Epithelial cell of prostate (primary cell): ENCODE data around the gene SPEM3.
A peak's percentile ranks its signal among the peaks of the same experiment; 100 is the strongest.

Source experiments
- DNase-seq: peaks from one replicate; pipeline ENCODE4 v3.0.0-alpha.2; 2011; ENCODE audit warnings: low read depth, low spot score
- H3K27ac ChIP-seq: fragments of 450-650 bp; 2 replicates; pipeline ENCODE4 v1.5.1; 2017; ENCODE audit warnings: mild to moderate bottlenecking

SPEM3 gene

DNA sequence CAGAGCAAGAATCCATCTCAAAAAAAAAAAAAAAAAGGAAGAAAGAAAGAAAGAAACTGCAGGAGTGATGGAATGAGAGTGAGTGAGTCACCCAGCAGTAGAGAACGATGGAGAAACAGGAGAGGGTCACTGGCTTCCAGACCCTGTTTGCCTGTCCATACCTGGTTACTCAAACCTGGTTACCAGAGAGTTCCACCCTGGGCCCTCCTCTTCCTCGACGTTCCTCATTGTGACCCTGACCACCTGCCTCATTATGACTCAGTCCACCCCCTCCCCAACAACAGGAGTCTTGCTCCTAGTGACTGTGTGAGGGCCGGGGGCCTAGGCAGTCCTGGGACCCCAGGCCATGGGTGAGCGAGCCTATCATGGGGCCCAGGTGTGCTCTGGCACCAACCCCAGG lies at the start of gene SPEM3:
Gene SPEM3, plus strand, starts transcription at position 301 of the 400 bp plus-strand sequence. Its CDS starts 46 bp downstream, at position 347.
- no peak within 1 kb of the TSS for H3K27ac ChIP-seq
- DNase-seq: no peak

DNA sequence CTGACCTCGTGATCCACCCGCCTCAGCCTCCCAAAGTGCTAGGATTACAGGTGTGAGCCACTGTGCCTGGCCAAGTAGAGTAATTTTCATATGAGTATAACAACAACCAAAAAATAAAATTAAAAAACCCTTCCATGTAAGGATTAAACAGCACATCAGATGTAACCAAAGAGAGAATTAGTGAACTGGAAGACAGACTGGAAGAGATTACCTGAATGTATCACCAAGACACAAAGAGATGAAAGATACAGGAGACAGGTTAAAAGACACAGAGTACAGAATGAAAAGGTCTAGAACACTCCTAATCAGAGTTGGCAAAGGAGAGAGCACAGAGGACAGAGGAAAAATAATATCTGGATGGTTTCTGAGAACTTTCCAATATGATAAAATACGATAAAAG lies 49.5 kb upstream of the SPEM3 start:
- no peak overlapping the region for H3K27ac ChIP-seq
- no peak for DNase-seq

DNA sequence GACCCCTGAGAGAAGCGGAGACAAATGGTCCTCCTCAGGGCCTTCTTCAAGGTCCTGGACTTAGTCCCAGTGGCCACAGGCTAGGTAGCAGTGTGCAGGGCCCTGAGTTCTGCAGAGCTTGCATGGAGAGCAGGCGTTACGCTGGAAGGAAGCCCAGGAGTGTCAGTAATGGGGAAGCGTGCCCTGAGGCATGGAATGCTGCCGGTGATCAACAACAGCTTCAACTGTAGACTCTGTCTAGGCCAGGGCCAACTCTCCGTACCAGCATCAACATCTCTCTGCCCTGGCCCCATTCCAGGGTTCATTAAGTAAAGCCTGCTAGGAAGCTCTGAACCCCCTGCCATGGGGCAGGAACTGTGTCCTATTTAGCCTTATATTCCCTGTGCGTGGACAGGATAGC lies 48.3 kb upstream of the SPEM3 start:
- no peak for DNase-seq

DNA sequence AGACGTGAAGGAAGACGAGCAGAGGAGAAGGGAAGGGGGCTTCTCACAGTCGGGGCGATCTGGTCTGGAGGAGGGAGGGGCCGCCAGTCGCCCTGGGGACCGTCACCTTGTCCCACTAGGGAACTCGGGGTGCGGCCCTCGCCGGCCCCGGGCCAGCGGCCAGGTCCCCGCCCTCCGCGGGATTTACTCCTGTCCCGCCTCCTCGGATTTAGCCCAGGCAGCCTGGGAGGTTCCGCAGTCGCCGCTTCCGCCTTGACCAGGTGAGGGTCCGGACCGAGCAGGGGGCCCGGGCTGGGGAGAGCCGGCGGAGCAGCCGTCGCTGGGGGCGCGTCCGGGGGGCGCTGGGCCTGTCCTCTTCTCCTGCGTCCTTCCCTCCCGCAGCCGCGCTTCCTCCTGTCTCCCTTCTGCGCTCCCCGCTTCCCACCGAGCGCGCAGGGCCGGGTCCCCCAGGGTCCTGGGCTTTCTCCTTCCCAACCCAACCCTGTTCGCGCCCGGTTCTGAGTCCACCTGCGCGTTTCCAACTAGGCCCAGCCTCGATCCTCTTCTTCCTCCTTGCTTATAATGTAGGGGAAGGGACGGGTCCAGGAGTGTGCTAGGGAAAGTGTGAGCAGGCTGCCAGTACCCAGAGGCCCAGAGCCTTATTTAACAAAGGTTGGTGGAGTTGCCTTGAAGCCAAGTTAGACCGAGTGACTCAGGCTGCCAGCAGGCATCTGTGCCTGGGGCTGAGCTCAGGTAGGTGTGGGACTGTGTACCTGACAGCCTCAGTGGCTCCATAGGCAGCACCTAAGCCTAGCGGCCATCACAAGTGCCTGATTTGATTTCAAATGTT lies 47.6 kb upstream of the SPEM3 start, which contains the start of gene TNK1:
Gene TNK1, plus strand, starts transcription at position 235 of the 829 bp plus-strand sequence. CDS start 1,838 bp downstream, outside the sequence.
- DNase-seq: no peak
- H3K27ac ChIP-seq: peak within 1 kb of the TSS; percentile 54

More for the DNA sequence above, 48.3 kb upstream of the SPEM3 start:
- H3K27ac ChIP-seq: peak overlapping the region; percentile 54

DNA sequence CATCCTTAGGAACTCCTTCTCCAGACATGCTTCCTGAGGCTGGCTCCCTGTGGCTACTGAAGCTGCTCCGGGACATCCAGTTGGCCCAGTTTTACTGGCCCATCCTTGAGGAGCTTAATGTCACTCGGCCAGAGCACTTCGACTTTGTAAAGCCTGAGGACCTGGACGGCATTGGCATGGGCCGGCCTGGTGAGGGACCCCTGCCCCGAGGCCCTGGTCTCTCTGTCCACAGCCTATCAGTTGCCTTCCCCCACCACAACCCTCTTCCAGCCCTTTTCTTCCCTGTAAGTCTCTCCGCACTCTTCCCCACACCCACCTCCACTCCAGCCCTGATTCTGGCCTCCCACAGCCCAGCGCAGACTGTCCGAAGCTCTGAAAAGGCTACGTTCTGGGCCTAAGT lies 45.8 kb upstream of the SPEM3 start:
- H3K27ac ChIP-seq: no peak overlapping the region
- no peak for DNase-seq

DNA sequence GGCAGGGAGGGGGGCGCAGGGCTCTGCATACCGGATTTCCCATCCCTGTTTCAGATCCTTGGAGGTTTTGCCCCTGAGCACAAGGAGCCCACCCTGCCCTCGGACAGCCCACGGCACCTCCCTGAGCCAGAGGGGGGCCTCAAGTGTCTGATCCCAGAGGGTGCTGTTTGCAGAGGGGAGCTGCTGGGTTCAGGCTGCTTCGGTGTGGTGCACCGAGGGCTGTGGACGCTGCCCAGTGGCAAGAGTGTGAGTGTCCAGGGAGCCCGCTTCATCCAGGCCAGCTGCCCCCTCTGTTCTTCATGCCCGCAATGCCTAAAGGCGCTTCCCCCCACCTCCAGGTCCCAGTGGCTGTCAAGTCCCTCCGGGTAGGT lies 45.3 kb upstream of the SPEM3 start:
- H3K27ac ChIP-seq: no peak overlapping the region
- no peak for DNase-seq

DNA sequence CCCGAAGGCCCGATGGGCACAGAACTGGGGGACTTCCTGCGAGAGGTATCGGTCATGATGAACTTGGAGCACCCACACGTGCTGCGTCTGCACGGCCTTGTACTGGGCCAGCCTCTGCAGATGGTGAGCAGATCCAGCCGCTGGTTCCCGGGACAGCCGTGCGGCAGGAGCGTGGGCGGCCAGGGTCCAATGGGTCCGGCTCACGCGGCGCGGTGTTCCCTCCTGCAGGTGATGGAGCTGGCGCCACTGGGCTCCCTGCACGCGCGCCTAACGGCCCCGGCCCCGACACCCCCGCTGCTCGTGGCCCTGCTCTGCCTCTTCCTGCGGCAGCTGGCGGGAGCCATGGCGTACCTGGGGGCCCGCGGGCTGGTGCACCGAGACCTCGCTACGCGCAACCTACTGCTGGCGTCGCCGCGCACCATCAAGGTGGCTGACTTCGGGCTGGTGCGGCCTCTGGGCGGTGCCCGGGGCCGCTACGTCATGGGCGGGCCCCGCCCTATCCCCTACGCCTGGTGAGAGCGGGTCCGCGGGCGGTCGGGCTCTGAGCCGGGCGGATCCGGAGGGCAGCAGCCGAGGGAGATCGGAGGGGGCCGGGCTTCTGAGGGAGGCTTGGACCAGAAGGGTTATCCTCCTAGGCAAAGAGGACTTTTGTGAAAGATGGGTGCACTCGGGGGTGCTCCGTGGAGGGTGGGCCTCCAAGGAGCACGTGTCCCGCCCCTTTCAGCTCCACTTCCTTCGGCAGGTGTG lies 44.7 kb upstream of the SPEM3 start:
- H3K27ac ChIP-seq: no peak overlapping the region
- no peak for DNase-seq

DNA sequence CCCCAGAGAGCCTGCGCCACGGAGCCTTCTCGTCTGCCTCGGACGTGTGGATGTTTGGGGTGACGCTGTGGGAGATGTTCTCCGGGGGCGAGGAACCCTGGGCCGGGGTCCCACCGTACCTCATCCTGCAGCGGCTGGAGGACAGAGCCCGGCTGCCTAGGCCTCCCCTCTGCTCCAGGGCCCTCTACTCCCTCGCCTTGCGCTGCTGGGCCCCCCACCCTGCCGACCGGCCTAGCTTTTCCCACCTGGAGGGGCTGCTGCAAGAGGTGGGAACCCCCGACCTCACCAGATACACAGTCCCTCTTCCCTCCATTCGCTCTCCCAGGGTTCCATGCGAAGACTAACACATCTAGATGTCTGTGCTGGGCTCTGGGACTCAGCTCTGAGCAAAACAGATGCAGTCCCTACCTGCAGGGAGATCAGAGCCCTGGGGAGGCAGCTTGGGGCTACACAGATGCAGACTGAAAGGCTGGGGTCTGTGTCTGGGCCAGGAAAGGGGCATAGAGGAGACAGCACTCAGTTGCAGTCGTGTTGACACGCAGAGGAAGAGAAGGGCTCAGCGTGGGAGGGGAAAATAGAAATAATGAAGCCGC lies 44.1 kb upstream of the SPEM3 start:
- DNase-seq: no peak
- no peak overlapping the region for H3K27ac ChIP-seq

DNA sequence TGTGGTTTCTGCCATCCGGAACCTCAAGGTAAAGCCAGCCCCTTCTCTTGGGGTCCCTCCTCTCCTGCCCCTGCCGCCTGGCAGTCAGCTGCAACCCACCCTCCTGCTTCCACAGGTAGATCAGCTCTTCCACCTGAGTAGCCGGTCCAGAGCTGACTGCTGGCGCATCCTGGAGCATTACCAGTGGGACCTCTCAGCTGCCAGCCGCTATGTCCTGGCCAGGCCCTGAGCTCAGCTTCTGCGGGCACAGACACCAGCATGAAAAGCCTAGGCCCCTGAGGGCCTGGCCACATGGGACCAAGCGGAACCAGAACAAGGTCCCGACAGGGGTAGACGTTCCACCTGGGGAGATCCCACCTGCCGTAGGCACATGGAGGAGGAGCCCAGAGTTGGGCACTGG lies 39.8 kb upstream of the SPEM3 start:
- no peak overlapping the region for H3K27ac ChIP-seq
- no peak for DNase-seq

DNA sequence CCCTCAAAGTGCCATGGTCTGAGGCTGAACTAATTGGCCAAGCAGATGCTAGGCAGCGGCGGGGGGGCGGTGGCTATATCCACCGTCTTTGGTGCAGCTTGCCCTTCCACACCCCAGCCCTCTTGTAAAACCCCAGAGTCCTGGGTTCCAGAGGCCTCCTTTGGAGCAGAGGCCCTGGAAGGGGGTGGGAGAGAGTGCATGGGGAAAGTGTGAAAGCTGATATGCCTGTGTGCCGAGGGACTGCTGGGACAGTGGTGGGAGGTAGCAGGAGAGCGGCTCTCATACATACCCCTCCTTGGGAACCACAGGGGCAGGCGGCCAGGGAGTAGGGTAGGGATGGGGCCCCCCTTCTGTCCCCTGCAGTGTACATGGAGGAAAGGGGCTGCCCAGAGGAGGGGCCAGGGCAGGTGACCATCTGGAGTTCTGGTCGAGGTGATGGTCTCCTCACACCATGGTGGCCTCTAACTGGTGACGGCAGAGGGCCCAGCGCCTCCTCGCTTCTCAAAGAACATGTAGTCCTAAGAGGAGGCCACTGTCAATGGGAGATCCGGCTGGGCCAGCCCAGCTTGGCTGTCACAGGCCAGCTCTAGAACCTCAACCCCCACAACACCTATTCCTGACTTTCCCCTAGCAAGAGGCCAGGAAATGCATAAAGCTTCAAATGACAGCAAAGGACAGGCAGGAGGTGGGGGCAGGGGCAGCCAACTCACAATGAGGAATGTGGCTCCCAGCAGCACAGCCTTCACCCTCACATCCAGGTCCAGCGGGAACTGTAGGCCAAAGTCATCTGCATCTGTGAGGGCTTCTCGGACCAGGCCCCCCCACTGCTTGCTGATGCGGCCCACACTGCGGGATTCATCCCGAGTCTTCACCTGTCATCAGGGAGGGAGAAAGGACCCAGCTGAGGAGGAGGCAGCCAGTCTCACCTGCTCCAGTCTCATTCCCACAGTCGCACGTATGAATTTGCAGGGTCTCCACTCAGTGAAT lies 38.4 kb upstream of the SPEM3 start:
- no peak for DNase-seq

DNA sequence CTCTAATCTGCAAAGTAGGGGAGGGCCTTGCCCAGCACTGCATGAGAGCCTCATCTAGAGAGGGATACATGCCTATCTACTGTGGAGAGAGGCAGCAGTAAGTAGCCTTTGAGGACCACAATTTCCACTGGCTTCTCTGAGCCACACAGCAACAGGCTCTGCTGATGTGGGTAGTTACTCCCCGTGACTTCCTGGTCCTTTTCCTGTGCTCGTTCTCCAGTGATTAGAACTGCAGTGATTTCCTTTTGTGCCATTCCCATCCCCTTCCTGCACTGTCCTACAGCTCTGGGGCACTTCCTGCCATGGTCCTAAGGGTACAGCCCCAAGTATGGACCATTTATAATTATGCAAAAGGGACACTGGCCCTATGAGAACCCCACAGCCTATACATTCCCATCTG lies 37.4 kb upstream of the SPEM3 start:
- H3K27ac ChIP-seq: no peak overlapping the region
- no peak for DNase-seq

More for the DNA sequence above, 38.4 kb upstream of the SPEM3 start:
- H3K27ac ChIP-seq: no peak overlapping the region

DNA sequence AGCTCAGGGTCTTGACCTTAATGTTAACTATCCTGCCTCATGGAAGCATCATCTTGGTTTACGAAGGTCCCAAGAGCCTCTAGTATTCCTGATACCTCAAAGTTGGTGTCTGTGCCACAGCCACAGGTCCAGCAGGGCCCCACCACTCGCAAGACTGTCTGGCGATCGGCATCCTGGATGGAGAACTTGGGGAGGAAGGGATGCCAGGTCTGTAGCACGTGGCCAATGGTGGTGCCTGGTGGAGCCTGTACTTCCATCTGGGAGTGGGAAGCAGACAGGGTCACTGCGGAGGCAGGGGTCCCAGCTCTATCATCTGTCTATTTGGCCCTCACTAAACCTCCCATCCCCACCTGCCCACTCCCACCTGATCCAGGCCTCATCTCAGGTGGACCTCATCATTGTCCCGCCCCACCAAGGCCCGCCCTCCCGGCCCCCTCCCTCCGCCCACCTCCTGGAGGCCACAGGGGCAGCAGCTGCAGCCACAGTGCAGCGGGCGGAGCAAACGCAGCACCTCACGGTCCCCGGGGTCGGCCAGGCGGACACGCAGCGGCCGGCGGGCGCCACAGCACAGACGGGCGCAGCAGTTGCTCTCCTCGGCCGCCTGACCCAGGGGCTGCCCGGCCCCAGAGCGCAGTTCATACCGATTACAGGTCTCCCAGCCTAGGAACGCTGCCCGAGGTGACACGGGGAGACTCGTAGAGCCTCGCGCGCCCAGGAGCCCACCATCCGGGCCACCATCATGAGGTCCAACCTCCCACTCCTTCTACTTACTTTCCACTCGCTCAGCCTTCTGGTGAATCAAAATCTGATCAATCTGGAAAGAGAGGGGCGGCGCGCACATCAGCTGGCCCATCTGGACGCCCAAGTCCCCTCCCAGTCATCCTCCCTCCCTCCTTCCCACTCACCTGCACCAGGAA lies 35.7 kb upstream of the SPEM3 start:
- H3K27ac ChIP-seq: peak overlapping the region; percentile 87
- DNase-seq: no peak

DNA sequence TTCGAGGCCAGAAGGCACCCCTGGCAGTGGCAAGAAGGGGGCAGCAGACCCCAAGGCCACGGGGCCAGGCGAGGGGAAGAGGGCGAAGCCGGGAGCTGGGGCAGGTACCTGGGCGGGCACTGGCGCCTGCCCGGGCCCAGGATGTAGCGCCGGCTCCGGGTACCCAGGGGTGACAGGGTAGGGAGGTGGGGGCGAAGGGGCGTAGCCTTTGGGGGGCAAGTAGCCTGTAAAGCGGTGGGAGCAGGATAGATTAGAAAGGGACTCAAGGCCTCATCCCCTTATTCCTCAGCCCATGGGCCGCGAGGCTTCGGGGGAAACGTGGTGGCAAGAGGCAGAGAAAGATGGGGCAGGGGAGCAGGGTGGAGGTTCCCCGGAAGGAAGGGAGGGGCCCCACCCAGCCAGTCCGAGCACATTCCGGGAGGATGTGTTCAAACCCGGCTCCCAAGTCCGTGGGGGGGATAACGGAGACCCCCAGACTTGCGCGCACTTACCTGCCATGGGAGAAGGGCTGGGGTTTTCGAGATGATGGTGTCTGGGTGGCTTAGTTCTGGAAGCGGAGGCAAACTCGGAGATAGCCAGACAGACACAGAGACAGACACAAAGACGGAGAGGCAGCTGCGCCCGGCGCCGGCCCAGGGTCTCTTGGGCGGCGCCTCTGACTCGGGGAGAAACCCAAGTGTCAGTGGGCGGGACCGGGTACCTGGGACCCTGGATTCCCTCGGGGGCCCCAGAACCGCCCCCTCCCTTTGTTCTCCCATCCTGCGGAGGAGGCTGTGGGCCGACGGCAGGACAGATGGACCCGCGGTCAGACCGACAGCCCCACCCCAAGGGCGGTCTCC lies 34.8 kb upstream of the SPEM3 start:
- DNase-seq: no peak
- peak overlapping the region; percentile 87 for H3K27ac ChIP-seq

DNA sequence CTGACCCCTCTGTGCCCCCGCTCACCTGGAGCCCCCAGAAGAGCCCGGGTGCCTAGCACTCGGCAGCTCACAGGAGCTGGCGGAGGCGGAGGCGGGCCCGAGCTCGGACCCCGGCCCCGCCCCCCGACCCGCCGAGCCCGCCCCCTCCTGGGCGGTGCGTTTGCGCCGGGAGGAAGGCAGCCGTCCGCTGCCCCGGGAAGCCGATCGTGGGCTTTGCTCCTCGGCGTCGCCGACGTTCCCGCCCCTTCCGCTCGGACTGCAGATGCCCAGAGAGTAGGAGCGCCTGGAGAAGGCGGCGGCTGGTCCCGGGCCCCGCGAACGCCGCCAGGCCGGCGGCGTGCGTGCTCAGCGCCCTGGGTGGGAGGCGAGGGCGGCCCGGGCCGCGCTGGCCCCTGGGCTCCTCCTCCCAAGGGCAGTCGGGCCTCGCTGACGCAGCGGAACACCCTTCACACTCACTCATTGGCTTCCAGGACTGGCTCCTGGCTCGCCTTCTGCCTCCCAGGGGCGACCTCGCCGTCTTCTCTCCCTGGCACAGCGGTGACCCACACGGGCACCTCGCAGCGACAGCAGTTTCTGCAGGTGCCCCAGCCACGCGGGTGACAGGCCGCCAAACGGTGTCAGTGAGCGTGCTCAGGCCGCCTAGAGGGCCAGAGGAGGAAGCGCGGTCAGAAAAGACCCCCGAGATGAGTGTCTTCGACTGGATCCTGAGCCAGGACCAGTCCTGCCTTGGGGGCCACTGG lies 34.0 kb upstream of the SPEM3 start, which contains the start of gene PLSCR3:
Gene PLSCR3, minus strand, starts transcription at position 74 of the 740 bp plus-strand sequence. CDS start 415 bp downstream, outside the sequence.
- DNase-seq: no peak
- H3K27ac ChIP-seq: peak within 1 kb of the TSS; percentile 87

DNA sequence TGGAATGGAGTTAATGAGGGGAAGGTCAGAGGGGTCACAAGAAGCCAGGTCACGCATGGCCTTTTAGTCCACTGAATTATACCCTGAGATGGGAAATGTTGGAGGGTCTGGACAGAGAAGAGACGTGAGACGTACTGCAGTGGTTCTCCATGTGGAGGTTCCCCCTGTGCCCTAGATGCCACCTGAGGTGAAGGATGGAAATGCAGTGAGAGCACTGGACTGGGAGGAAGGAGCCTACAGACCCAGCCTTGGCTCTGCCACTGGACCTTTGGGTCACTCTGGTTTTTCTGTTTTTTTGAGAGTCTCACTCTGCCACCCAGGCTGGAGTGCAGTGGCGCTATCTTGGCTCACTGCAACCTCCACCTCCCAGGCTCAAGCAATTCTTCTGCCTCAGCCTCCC lies 32.5 kb upstream of the SPEM3 start:
- H3K27ac ChIP-seq: no peak overlapping the region
- DNase-seq: no peak

DNA sequence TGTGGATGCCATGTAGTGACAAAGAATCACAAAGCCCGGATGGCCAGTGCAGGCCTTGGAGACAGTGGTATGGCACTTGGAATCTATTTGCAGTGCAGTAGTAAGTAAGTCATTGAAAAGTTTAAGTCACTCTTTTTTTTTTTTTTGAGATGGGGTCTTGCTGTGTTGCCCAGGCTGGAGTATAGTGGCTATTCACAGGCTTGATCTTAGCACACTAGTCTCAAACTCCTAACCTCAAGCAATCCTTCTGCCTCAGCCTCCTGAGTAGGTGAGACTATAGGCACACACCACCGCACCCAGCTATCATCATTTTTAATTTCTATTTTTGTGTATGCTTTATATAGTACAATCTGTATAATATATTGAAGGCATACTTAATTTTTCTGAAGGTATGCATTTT lies 30.0 kb upstream of the SPEM3 start:
- H3K27ac ChIP-seq: no peak overlapping the region
- DNase-seq: no peak

DNA sequence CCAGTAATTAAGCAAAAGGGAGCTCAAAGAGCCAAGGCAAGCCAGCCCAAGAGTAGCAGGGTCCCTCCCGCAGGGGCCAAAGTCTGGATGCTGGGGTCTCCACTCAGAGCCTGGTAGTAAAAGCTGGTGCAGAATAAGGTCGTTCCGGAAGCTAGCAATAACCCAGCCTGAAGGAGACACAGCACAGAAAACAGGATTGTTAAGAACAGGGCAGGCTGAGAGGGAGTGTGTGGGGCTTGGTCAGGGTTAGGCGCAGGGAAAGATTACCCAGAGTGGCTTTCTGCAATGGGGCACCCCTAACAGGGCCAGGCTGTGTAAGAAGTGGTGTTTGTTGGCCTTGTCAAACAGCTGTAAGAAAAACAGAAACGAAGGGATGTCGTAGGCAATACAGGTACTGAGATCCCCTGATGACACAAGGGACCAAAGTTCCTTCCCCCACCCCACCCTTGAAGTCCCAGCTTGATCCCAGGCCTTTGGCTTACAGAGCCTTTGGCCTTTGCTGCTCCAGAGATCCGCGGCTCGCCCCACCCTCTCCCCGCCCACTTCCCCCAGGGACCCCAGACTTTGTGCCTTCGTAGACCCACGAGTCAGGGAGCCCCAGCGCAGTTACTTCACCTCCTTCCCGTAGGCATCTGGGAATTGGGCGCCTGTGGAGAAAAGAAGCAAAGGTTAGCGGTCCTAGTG lies 25.5 kb upstream of the SPEM3 start:
- DNase-seq: no peak
- H3K27ac ChIP-seq: peak overlapping the region; percentile 59
